SHP77 treated with DMSO at 0.1 percent for 48 hours (cell line): Measurements from ENCODE around the gene HS3ST6.
"Not testable (repeated sequence)": the region's sequence is repeated elsewhere in the genome, so short reads cannot be mapped to it uniquely, and the experiment has no call there.

Experiments used
- DNase-seq: peaks from one replicate; lab custom pipeline; 2025; lab: John Stamatoyannopoulos, UW

The HS3ST6 gene

GRCh38 chr16:1877804-1878203, 40.4 kb downstream of the HS3ST6 start:
- DNase-seq, result no peak

- DNase-seq, result no peak
These were observed 41.1 kb downstream of the HS3ST6 start for GRCh38 chr16:1877089-1877488.

GRCh38 chr16:1876468-1876867, 41.7 kb downstream of the HS3ST6 start:
- DNase-seq, result no peak

- not testable (repeated sequence) for DNase-seq
These were observed 42.1 kb downstream of the HS3ST6 start for GRCh38 chr16:1876066-1876465.

- no peak for DNase-seq
These were observed 43.4 kb downstream of the HS3ST6 start for GRCh38 chr16:1874854-1875253.

GRCh38 chr16:1871974-1872635, 46.1 kb downstream of the HS3ST6 start, which contains the start of gene MEIOB:
MEIOB (minus strand) TSS chr16:1872164; CDS start chr16:1868175, 3,989 bp downstream.
- DNase-seq, result no peak

- DNase-seq, result peak; percentile 53
These were observed 47.7 kb downstream of the HS3ST6 start for GRCh38 chr16:1870365-1871082.

GRCh38 chr16:1865902-1866690, 52.1 kb downstream of the HS3ST6 start:
- no peak for DNase-seq

- DNase-seq, result peak; percentile 55
These were observed 54.3 kb downstream of the HS3ST6 start for GRCh38 chr16:1863681-1864460.

GRCh38 chr16:1862394-1862793, 55.8 kb downstream of the HS3ST6 start:
- DNase-seq, result no peak

GRCh38 chr16:1861730-1862129, 56.5 kb downstream of the HS3ST6 start:
- DNase-seq, result no peak
